ENCODE data around the gene C16orf89. TPM values are rescaled to one million over a fixed set of nuclear protein-coding genes. Genes with fewer than 3 reads are reported as not detected.
A peak's percentile ranks its signal among the peaks of the same experiment; 100 is the strongest.

Gene C16orf89
- total RNA-seq, 1 experiment from 2014 or later, result not detected

DNA sequence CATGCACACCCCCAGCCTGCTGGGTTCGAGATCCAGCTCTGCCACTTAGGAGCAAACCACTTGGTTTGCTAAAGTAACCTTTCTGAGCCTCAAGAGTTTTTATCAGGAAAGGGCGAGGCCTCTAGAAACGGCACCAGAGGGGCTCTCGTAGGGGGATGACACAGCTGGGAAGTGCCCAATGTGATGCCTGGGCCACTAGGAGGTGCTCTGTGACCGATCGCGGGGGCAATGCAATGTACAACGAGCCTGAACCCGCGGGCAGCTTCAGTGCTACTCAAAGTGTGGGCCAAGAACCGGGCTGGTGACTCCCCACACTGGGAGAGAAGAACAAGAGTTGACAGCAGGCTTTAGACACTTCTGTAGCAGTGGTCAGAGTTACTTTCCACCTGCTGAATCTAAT, 9.4 kb downstream of the C16orf89 start:
- Histone ChIP-seq H3K9me3 (ENCODE audit: insufficient read depth, low read depth) (no peaks in the 10 kb centered on the region), H3K36me3 (ENCODE audit: low read depth) (no peaks in the 10 kb centered on the region), H3K4me2 (no peak overlapping the region), H3K4me1 (replicated peaks; ENCODE audit: insufficient read depth) (no peaks in the 10 kb centered on the region), H2AFZ (no peak overlapping the region), H3K79me2 (ENCODE audit: low read depth) (no peaks in the 10 kb centered on the region), H3K4me3 (no peak overlapping the region), H4K20me1 (ENCODE audit: insufficient read depth) (no peaks in the 10 kb centered on the region), H3F3A (ENCODE audit: insufficient read depth, low read depth) (no peaks in the 10 kb centered on the region), H3K27me3 (ENCODE audit: insufficient read depth, low read depth) (peaks cover 36% of the 10 kb centered on the region), H3K9me2 (ENCODE audit: insufficient read depth) (no peaks in the 10 kb centered on the region), H3K27ac (no peak overlapping the region)
- TF ChIP-seq, protein P1, sequence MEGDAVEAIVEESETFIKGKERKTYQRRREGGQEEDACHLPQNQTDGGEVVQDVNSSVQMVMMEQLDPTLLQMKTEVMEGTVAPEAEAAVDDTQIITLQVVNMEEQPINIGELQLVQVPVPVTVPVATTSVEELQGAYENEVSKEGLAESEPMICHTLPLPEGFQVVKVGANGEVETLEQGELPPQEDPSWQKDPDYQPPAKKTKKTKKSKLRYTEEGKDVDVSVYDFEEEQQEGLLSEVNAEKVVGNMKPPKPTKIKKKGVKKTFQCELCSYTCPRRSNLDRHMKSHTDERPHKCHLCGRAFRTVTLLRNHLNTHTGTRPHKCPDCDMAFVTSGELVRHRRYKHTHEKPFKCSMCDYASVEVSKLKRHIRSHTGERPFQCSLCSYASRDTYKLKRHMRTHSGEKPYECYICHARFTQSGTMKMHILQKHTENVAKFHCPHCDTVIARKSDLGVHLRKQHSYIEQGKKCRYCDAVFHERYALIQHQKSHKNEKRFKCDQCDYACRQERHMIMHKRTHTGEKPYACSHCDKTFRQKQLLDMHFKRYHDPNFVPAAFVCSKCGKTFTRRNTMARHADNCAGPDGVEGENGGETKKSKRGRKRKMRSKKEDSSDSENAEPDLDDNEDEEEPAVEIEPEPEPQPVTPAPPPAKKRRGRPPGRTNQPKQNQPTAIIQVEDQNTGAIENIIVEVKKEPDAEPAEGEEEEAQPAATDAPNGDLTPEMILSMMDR (conservative IDR thresholded peaks at IDR 0.05), result 0 out of 2 replicates have a peak, but pooled peaks have one; percentile 40
- TF ChIP-seq EZH2 (IDR thresholded peaks at IDR 0.05; ENCODE audit: low read depth), result no peak
- ChIA-PET CTCF (interaction anchor here (0.6 kb wide), 1 partner anchor 424 kb away, joined by 3 read pairs; no protein-coding TSS in a partner anchor), POLR2A (ENCODE audit: unreplicated experiment) (no interaction called here)
- no peak for DNase-seq
- intact Hi-C loops (cut with micrococcal nuclease; ENCODE audit: unreplicated experiment), result no loop called here
- no TSS peak for BruUV-seq (replicated peaks)

DNA sequence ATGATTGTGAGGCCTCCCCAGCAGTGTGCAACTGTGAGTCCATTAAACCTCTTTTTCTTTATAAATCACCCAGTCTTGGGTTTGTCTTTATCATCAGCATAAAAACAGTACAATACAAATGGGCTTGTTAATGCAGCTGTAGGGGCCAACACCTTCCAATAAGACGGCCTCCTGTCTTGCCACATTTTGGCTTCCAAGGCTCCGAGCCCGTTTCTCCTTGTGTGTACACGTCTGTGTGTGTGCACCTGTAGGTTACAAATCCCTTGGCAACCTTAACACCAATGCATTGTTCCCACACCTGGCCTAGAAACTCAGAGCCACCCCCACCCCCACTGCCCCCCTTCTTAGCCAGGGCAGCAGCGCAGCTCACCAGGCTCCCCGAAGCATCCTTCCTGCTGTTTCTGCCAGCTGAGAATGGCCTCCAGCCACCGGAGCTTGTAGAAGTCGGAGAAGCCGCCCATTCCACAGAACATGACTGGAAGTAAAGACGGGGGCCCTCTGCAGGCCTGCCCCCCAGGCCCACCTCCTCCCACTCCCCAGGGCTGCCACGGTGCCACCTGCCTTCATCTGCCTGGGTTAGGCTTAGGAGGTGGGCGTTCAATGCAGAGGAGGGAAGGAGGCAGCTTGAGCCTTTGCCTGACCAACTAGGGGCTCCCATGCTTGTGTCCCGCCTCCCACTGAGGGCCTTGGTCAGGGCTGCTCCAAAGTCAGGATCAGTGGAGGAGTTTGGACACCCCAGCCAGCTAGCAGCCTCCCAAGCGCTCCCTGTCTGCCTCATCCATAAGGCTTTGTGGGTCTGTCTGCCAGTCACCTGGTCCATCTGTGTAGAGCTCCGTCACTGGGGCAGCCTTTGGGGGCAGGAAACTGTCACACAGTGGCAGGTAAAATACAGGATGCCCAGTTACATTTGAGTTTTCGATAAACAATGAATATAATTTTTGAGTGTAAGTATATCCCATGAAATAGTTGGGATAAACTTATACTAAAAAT, 10.6 kb downstream of the C16orf89 start:
- H3F3A ChIP-seq (ENCODE audit: insufficient read depth, low read depth), result no peaks in the 10 kb centered on the region
- CTCF ChIA-PET, result no interaction called here
- TF ChIP-seq, protein P1 (conservative IDR thresholded peaks at IDR 0.05), result no peak
- TF ChIP-seq EZH2 (IDR thresholded peaks at IDR 0.05; ENCODE audit: low read depth), result no peak
- H3K27me3 ChIP-seq (ENCODE audit: insufficient read depth, low read depth), result peaks cover 48% of the 10 kb centered on the region
- no peak overlapping the region for H2AFZ ChIP-seq
- DNase-seq, result no peak
- no TSS peak for BruUV-seq (replicated peaks)
- H3K27ac ChIP-seq, result no peak overlapping the region
- no peaks in the 10 kb centered on the region for H3K36me3 ChIP-seq (ENCODE audit: low read depth)
- H3K4me2 ChIP-seq, result no peak overlapping the region
- no peaks in the 10 kb centered on the region for H3K79me2 ChIP-seq (ENCODE audit: low read depth)
- no peaks in the 10 kb centered on the region for H3K9me2 ChIP-seq (ENCODE audit: insufficient read depth)
- POLR2A ChIA-PET (ENCODE audit: unreplicated experiment), result no interaction called here
- intact Hi-C loops (cut with micrococcal nuclease; ENCODE audit: unreplicated experiment), result no loop called here
- no peaks in the 10 kb centered on the region for H3K4me1 ChIP-seq (replicated peaks; ENCODE audit: insufficient read depth)
- H4K20me1 ChIP-seq (ENCODE audit: insufficient read depth), result no peaks in the 10 kb centered on the region
- no peak overlapping the region for H3K4me3 ChIP-seq
- no peaks in the 10 kb centered on the region for H3K9me3 ChIP-seq (ENCODE audit: insufficient read depth, low read depth)

DNA sequence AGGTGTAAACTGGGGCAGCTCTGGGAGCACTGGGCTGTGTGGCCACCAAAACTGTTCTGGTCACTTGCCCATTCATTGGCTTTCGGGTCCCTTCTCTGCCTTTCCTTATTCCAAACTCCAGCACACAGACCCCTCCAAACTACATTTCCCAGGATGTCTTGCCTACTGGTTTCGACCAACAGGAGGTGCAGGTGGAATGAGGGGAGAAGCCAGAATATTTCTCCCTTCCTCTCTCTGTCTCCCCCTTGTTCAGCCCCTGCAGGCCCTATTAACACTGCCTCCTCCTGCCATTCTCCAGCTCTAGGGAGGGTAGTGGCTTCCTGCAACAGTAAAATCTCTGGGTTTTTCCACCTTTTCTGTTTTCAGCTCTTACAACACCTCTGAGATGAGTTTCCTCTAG, 18.8 kb downstream of the C16orf89 start:
- intact Hi-C loops (cut with micrococcal nuclease; ENCODE audit: unreplicated experiment), result no loop called here
- peaks cover 8% of the 10 kb centered on the region; the same call in 1 of the 2 replicates for H3F3A ChIP-seq (ENCODE audit: insufficient read depth, low read depth)
- POLR2A ChIA-PET (ENCODE audit: unreplicated experiment), result no interaction called here
- H2AFZ ChIP-seq, result no peak overlapping the region
- H3K9me3 ChIP-seq (ENCODE audit: insufficient read depth, low read depth), result no peaks in the 10 kb centered on the region
- peaks cover 5% of the 10 kb centered on the region for H3K4me1 ChIP-seq (replicated peaks; ENCODE audit: insufficient read depth)
- no peak for TF ChIP-seq EZH2 (IDR thresholded peaks at IDR 0.05; ENCODE audit: low read depth)
- H3K9me2 ChIP-seq (ENCODE audit: insufficient read depth), result no peaks in the 10 kb centered on the region
- no peaks in the 10 kb centered on the region for H3K36me3 ChIP-seq (ENCODE audit: low read depth)
- H3K27ac ChIP-seq, result no peak overlapping the region
- BruUV-seq (replicated peaks), result no TSS peak
- DNase-seq, result no peak
- H3K4me3 ChIP-seq, result no peak overlapping the region
- CTCF ChIA-PET, result no interaction called here
- H3K4me2 ChIP-seq, result no peak overlapping the region
- H3K79me2 ChIP-seq (ENCODE audit: low read depth), result no peaks in the 10 kb centered on the region
- peaks cover 48% of the 10 kb centered on the region for H3K27me3 ChIP-seq (ENCODE audit: insufficient read depth, low read depth)
- H4K20me1 ChIP-seq (ENCODE audit: insufficient read depth), result no peaks in the 10 kb centered on the region

All from PC-9 (cell line).